GM23248 (cell line): Measurements from ENCODE around the gene GPR4. TPM values are rescaled to one million over a fixed set of nuclear protein-coding genes. Genes with fewer than 3 reads are reported as not detected.

Experiments used
- DNase-seq: peaks from one replicate; pipeline ENCODE4 v3.0.0-alpha.2; 2015
- H2AFZ ChIP-seq: fragments of 200-600 bp; sonication (generic); 2 replicates; pipeline ENCODE4 v1.6.1; 2016; ENCODE audit warnings: antibody characterized with exemption
- H3F3A ChIP-seq: fragments of 200-600 bp; sonication (generic); 2 replicates; pipeline ENCODE4 v1.6.1; 2016; ENCODE audit warnings: mild to moderate bottlenecking, antibody characterized with exemption, mixed run types; ENCODE audit not compliant: insufficient read depth
- H3K27ac ChIP-seq: fragments of 200-600 bp; sonication (generic); 2 replicates; pipeline ENCODE4 v1.5.1; 2016; ENCODE audit warnings: mild to moderate bottlenecking
- H3K27me3 ChIP-seq: fragments of 200-600 bp; sonication (generic); replicated peaks from 2 replicates; pipeline ENCODE4 v1.6.1; 2016; ENCODE audit warnings: mild to moderate bottlenecking; ENCODE audit not compliant: insufficient read depth
- H3K36me3 ChIP-seq: fragments of 200-600 bp; sonication (generic); 2 replicates; pipeline ENCODE4 v1.6.1; 2016; ENCODE audit warnings: low read depth, mild to moderate bottlenecking
- H3K4me1 ChIP-seq: fragments of 200-600 bp; sonication (generic); 2 replicates; pipeline ENCODE4 v1.6.1; 2016; ENCODE audit warnings: mild to moderate bottlenecking; ENCODE audit not compliant: insufficient read depth
- H3K4me2 ChIP-seq: fragments of 200-600 bp; sonication (generic); one replicate; pipeline ENCODE4 v1.6.1; 2016; ENCODE audit warnings: mild to moderate bottlenecking; ENCODE audit not compliant: unreplicated experiment
- H3K4me3 ChIP-seq: fragments of 200-600 bp; sonication (generic); 2 replicates; pipeline ENCODE4 v1.5.1; 2016; ENCODE audit warnings: mild to moderate bottlenecking
- H3K79me2 ChIP-seq: fragments of 200-600 bp; sonication (generic); 2 replicates; pipeline ENCODE4 v1.6.1; 2016; ENCODE audit warnings: mild to moderate bottlenecking; ENCODE audit not compliant: insufficient read depth
- H3K9ac ChIP-seq: fragments of 200-600 bp; sonication (generic); 2 replicates; pipeline ENCODE4 v1.6.1; 2016; ENCODE audit warnings: mild to moderate bottlenecking
- H3K9me2 ChIP-seq: fragments of 200-600 bp; sonication (generic); 2 replicates; pipeline ENCODE4 v1.6.1; 2016; ENCODE audit warnings: mixed run types, mild to moderate bottlenecking, moderate library complexity; ENCODE audit not compliant: insufficient read depth
- H3K9me3 ChIP-seq: fragments of 200-600 bp; sonication (generic); one replicate; pipeline ENCODE4 v1.6.1; 2017; ENCODE audit warnings: low read depth
- H4K20me1 ChIP-seq: fragments of 200-600 bp; sonication (generic); 2 replicates; pipeline ENCODE4 v1.6.0; 2016; ENCODE audit not compliant: insufficient read depth
- EZH2 ChIP-seq: fragments of 200-600 bp; sonication (generic); IDR thresholded peaks from 2 replicates; pipeline ENCODE4 v1.6.1; 2018; ENCODE audit warnings: antibody characterized with exemption, mild to moderate bottlenecking; ENCODE audit not compliant: insufficient read depth, poor library complexity, severe bottlenecking
- EZH2phosphoT487 ChIP-seq: fragments of 200-600 bp; sonication (generic); IDR thresholded peaks from 2 replicates; pipeline ENCODE4 v1.6.1; 2018; ENCODE audit warnings: antibody characterized with exemption, moderate library complexity, mild to moderate bottlenecking, low read depth; ENCODE audit not compliant: insufficient read depth
- WGBS, 2 experiments: methylation state at CpG; one replicate each; pipeline ENCODE4 v1.1.6; 2015 to 2017; ENCODE audit warnings: low lambda C conversion rate in 2 of 2, low coverage in 1 of 2; ENCODE audit errors: missing lambda C conversion rate in 2 of 2; 5-methylcytosine and 5-hydroxymethylcytosine counted together
- in situ Hi-C: fragments of 300-500 bp; cut with MboI; formaldehyde crosslinking; loops from 2 replicates; pipeline ENCODE4 v1.15.0; 2020
- polyA plus RNA-seq: library from polyadenylated mRNA; unstranded; fragments of >200 nt; fragmentation: Nextera tagmentation; extraction: Ambion mirVana; gene quantifications from 2 replicates; pipeline ENCODE4 v1.2.1, GENCODE V29; 2016
- total RNA-seq: library from RNA; depleted of rRNA; stranded (reverse); fragments of >200 nt; shearing (Covaris generic); gene quantifications from 2 replicates; pipeline ENCODE4 v1.2.3, GENCODE V29; 2014; rRNA removed

Gene GPR4
- total RNA-seq (0.32 TPM in 1 of 2 replicates, not detected in the other), polyA plus RNA-seq (0.51 and 1.6 TPM in 2 replicates)

- Histone ChIP-seq H2AFZ (peak within 1 kb of the TSS; percentile 14), H3K27me3 (peaks cover 12% of the 10 kb centered on the region; the same call in 1 of the 2 replicates), H3K4me2 (no peak within 1 kb of the TSS)
These were observed at the start of gene GPR4 for GRCh38 chr19:45601524-45602374. Gene GPR4, minus strand, starts transcription at chr19:45602212. Its CDS starts 10,346 bp downstream, at chr19:45591866.

GRCh38 chr19:45650722-45651121 is 48.7 kb upstream of the GPR4 start:
- Histone ChIP-seq H3K27me3 (no peaks in the 10 kb centered on the region), H3K27ac (no peak overlapping the region), H3K79me2 (no peaks in the 10 kb centered on the region), H3F3A (no peaks in the 10 kb centered on the region), H3K9ac (no peak overlapping the region), H2AFZ (no peak overlapping the region), H3K4me1 (no peaks in the 10 kb centered on the region), H4K20me1 (no peaks in the 10 kb centered on the region), H3K4me2 (no peak overlapping the region), H3K9me2 (no peaks in the 10 kb centered on the region), H3K36me3 (no peaks in the 10 kb centered on the region), H3K9me3 (no peaks in the 10 kb centered on the region), H3K4me3 (no peak overlapping the region)
- in situ Hi-C loops: no loop called here
- TF ChIP-seq EZH2 (no peak), EZH2phosphoT487 (no peak)
- WGBS, 2 experiments: 56 to 63% methylated on average over 3 of the region's 3 CpGs
- DNase-seq: no peak

More at GRCh38 chr19:45601524-45602374, at the start of gene GPR4:
- in situ Hi-C loops: no loop called here
- H3K9ac ChIP-seq: no peak within 1 kb of the TSS
- no peak for TF ChIP-seq EZH2phosphoT487
- TF ChIP-seq EZH2: peak; percentile 57
- H3F3A ChIP-seq: no peaks in the 10 kb centered on the region
- no peaks in the 10 kb centered on the region for H3K36me3 ChIP-seq
- no peaks in the 10 kb centered on the region for H4K20me1 ChIP-seq
- no peaks in the 10 kb centered on the region for H3K9me3 ChIP-seq
- DNase-seq: peak; percentile 42
- H3K4me1 ChIP-seq: peaks cover 10% of the 10 kb centered on the region
- H3K9me2 ChIP-seq: no peaks in the 10 kb centered on the region
- no peaks in the 10 kb centered on the region for H3K79me2 ChIP-seq
- peak within 1 kb of the TSS; percentile 52 for H3K4me3 ChIP-seq
- no peak within 1 kb of the TSS for H3K27ac ChIP-seq
- 2 to 8% methylated on average over 31 to 32 of the region's 52 CpGs for WGBS, 2 experiments

GRCh38 chr19:45646345-45646698 is 44.3 kb upstream of the GPR4 start:
- in situ Hi-C loops: no loop called here
- no peak for TF ChIP-seq EZH2phosphoT487
- no peak for TF ChIP-seq EZH2
- 42 to 46% methylated on average over 9 of the region's 9 CpGs for WGBS, 2 experiments
- H4K20me1 ChIP-seq: no peaks in the 10 kb centered on the region
- no peaks in the 10 kb centered on the region for H3K79me2 ChIP-seq
- no peaks in the 10 kb centered on the region for H3K9me3 ChIP-seq
- no peak overlapping the region for H3K9ac ChIP-seq
- no peaks in the 10 kb centered on the region for H3K4me1 ChIP-seq
- H3F3A ChIP-seq: peaks cover 2% of the 10 kb centered on the region; the same call in 1 of the 2 replicates
- H3K9me2 ChIP-seq: no peaks in the 10 kb centered on the region
- no peak for DNase-seq
- H3K4me2 ChIP-seq: peak overlapping the region; percentile 47
- H3K27ac ChIP-seq: no peak overlapping the region
- no peaks in the 10 kb centered on the region for H3K36me3 ChIP-seq
- H3K27me3 ChIP-seq: no peaks in the 10 kb centered on the region
- peak overlapping the region; percentile 62 for H3K4me3 ChIP-seq
- peak overlapping the region; percentile 63 for H2AFZ ChIP-seq

- H3K9ac ChIP-seq: no peak overlapping the region; the same call in 1 of the 2 replicates
These were observed 43.8 kb upstream of the GPR4 start for GRCh38 chr19:45645631-45646344.

More at GRCh38 chr19:45645631-45646344, 43.8 kb upstream of the GPR4 start:
- no peaks in the 10 kb centered on the region for H3K4me1 ChIP-seq
- in situ Hi-C loops: no loop called here
- H4K20me1 ChIP-seq: no peaks in the 10 kb centered on the region
- peak overlapping the region; percentile 62 for H3K4me3 ChIP-seq
- 3% methylated on average over 24 to 27 of the region's 27 CpGs for WGBS, 2 experiments
- H3K27me3 ChIP-seq: no peaks in the 10 kb centered on the region
- no peak for TF ChIP-seq EZH2phosphoT487
- TF ChIP-seq EZH2: no peak
- H3F3A ChIP-seq: peaks cover 7% of the 10 kb centered on the region
- H3K9me3 ChIP-seq: no peaks in the 10 kb centered on the region
- H3K4me2 ChIP-seq: peak overlapping the region; percentile 47
- H3K9me2 ChIP-seq: no peaks in the 10 kb centered on the region
- H3K27ac ChIP-seq: no peak overlapping the region
- no peaks in the 10 kb centered on the region for H3K36me3 ChIP-seq
- DNase-seq: peak; percentile 92
- H3K79me2 ChIP-seq: no peaks in the 10 kb centered on the region
- peak overlapping the region; percentile 63 for H2AFZ ChIP-seq
